HCT116 (cell line): ENCODE results near the gene LINC00632. TPM values are rescaled to one million over a fixed set of nuclear protein-coding genes. Genes with fewer than 3 reads are reported as not detected.

ENCODE experiments used
- ATAC-seq: fragments of 200-7000 bp; cut with Tn5 transposase; 2 replicates; pipeline ENCODE4 v1.9.1; 2020; ENCODE audit warnings: mild to moderate bottlenecking, moderate library complexity
- BruUV-seq: library from RNA; stranded (reverse); fragments of 400-500 nt; replicated peaks from 2 replicates; lab custom pipeline; 2021; lab: Mats Ljungman, UMichigan
- CTCF ChIA-PET: fragments of 300-600 bp; sonication (Branson Sonifier 250); formaldehyde crosslinking; loops from one replicate; lab custom pipeline; 2021; ENCODE audit warnings: antibody characterized with exemption; lab: Charles Lee
- POLR2A ChIA-PET: fragments of 300-600, 350-600 bp; sonication (Branson Sonifier 250); formaldehyde crosslinking; loops from one replicate; lab custom pipeline; 2021; ENCODE audit warnings: antibody characterized with exemption; lab: Charles Lee
- RAD21 ChIA-PET, 2 experiments: fragments of 300-600 bp; sonication (Branson Sonifier 250); formaldehyde crosslinking; loops; one replicate each; lab custom pipeline; 2023; ENCODE audit warnings: low total read pairs in 2 of 2; ENCODE audit not compliant: uncharacterized antibody in 2 of 2, unreplicated experiment in 2 of 2, low non-redundant PET in 1 of 2; lab: Charles Lee
- DNase-seq: peaks from one replicate; pipeline ENCODE4 v3.0.0-alpha.2; 2010; ENCODE audit warnings: low read depth, low spot score
- H2AFZ ChIP-seq: fragments of 200-600 bp; shearing (Covaris generic), sonication (generic); 2 replicates; pipeline ENCODE4 v1.6.1; 2017; ENCODE audit warnings: low read depth, mixed run types, mixed read lengths, antibody characterized with exemption, low read length; ENCODE audit not compliant: poor library complexity, severe bottlenecking
- H3K27ac ChIP-seq: 2 replicates; pipeline ENCODE4 v1.5.1; 2012; ENCODE audit warnings: low read depth, low read length
- H3K27me3 ChIP-seq: fragments of 200-600 bp; sonication (generic); 2 replicates; pipeline ENCODE4 v1.6.1; 2016; ENCODE audit warnings: mixed run types, low read length, mixed read lengths; ENCODE audit not compliant: insufficient read depth
- H3K36me3 ChIP-seq, 2 experiments: fragments of 200-500 bp in 1 of 2; fragments of 200-600 bp in 1 of 2; sonication (Bioruptor generic) in 1 of 2; sonication (generic) in 1 of 2; 2 replicates each; pipeline versions ENCODE4 v1.5.1 to v1.6.1; 2014 to 2016; ENCODE audit warnings: low read length in 2 of 2, inconsistent platforms in 1 of 2, mixed read lengths in 1 of 2, mixed run types in 1 of 2; ENCODE audit not compliant: insufficient read depth in 2 of 2, control insufficient read depth in 1 of 2
- H3K4me1 ChIP-seq, 2 experiments: fragments of 200-600 bp in 1 of 2; sonication (generic) in 1 of 2; 2 replicates each; pipeline versions ENCODE4 v1.5.1 to v1.6.1; 2012 to 2017; ENCODE audit warnings: low read length in 2 of 2, inconsistent platforms in 1 of 2, mild to moderate bottlenecking in 1 of 2, mixed read lengths in 1 of 2, mixed run types in 1 of 2, moderate library complexity in 1 of 2; ENCODE audit not compliant: insufficient read depth in 2 of 2, control insufficient read depth in 1 of 2
- H3K4me2 ChIP-seq: fragments of 200-600 bp; sonication (generic); 2 replicates; pipeline ENCODE4 v1.6.1; 2017; ENCODE audit warnings: mixed run types, low read length, mixed read lengths
- H3K4me3 ChIP-seq, 2 experiments: fragments of 200-600 bp in 1 of 2; sonication (generic) in 1 of 2; replicated peaks in 1 of 2; 2 replicates each; pipeline ENCODE4 v1.5.1; 2011 to 2016; ENCODE audit warnings: low read length in 2 of 2, control low read depth in 1 of 2, low read depth in 1 of 2, mild to moderate bottlenecking in 1 of 2, mixed read lengths in 1 of 2, mixed run types in 1 of 2
- H3K79me2 ChIP-seq: fragments of 200-600 bp; sonication (generic); 2 replicates; pipeline ENCODE4 v1.6.1; 2017; ENCODE audit warnings: mild to moderate bottlenecking, mixed run types, low read length, moderate library complexity, mixed read lengths; ENCODE audit not compliant: insufficient read depth
- H3K9ac ChIP-seq: fragments of 200-600 bp; sonication (generic); 2 replicates; pipeline ENCODE4 v1.6.1; 2016; ENCODE audit warnings: low read length, mixed read lengths
- H3K9me2 ChIP-seq: fragments of 200-600 bp; sonication (generic), shearing (Covaris generic); 2 replicates; pipeline ENCODE4 v1.6.1; 2017; ENCODE audit warnings: mixed run types, mild to moderate bottlenecking, moderate library complexity; ENCODE audit not compliant: insufficient read depth
- H3K9me3 ChIP-seq, 2 experiments: fragments of 200-500 bp in 1 of 2; fragments of 200-600 bp in 1 of 2; sonication (Bioruptor generic) in 1 of 2; sonication (generic) in 1 of 2; 2 replicates each; pipeline ENCODE4 v1.6.1; 2014 to 2017; ENCODE audit warnings: low read length in 2 of 2, mixed read lengths in 2 of 2, inconsistent platforms in 1 of 2, low read depth in 1 of 2, mild to moderate bottlenecking in 1 of 2, mixed run types in 1 of 2, moderate library complexity in 1 of 2; ENCODE audit not compliant: control insufficient read depth in 1 of 2, insufficient read depth in 1 of 2
- H4K20me1 ChIP-seq: fragments of 200-600 bp; sonication (generic), shearing (Covaris generic); 2 replicates; pipeline ENCODE4 v1.6.1; 2017; ENCODE audit warnings: mixed run types, mild to moderate bottlenecking, moderate library complexity; ENCODE audit not compliant: insufficient read depth
- CBX3 ChIP-seq: IDR thresholded peaks from 2 replicates; pipeline ENCODE4 v1.6.1; 2012; ENCODE audit warnings: low read depth
- CEBPB ChIP-seq: IDR thresholded peaks from 2 replicates; pipeline ENCODE4 v1.6.1; 2012; ENCODE audit warnings: low read depth
- EGR1 ChIP-seq: IDR thresholded peaks from 2 replicates; pipeline ENCODE4 v1.6.1; 2012; ENCODE audit warnings: low read depth
- JUND ChIP-seq: IDR thresholded peaks from 2 replicates; pipeline ENCODE4 v1.6.1; 2012
- SIN3A ChIP-seq: IDR thresholded peaks from 2 replicates; pipeline ENCODE4 v1.6.1; 2012; ENCODE audit warnings: low read depth
- YY1 ChIP-seq: IDR thresholded peaks from 2 replicates; pipeline ENCODE4 v1.6.1; 2011; ENCODE audit warnings: low read length, low read depth, moderate library complexity, mild to moderate bottlenecking; ENCODE audit not compliant: insufficient replicate concordance; ENCODE audit errors: extremely low read depth
- ZNF274 ChIP-seq: fragments of 200-500 bp; sonication (Bioruptor generic); IDR thresholded peaks from 2 replicates; pipeline ENCODE4 v1.6.1; 2014; ENCODE audit warnings: mild to moderate bottlenecking, low read depth, low read length, inconsistent platforms
- intact Hi-C: fragments of 100-400 bp; cut with micrococcal nuclease; formaldehyde crosslinking; loops from 2 replicates; pipeline ENCODE4 v1.10.0; 2022
- total RNA-seq: library from RNA; stranded (reverse); gene quantifications from one replicate; pipeline ENCODE4 v1.2.1, GENCODE V29; 2021; ENCODE audit not compliant: unreplicated experiment
- TF ChIP-seq, protein P1 (sequence below): IDR thresholded peaks from 2 replicates; pipeline ENCODE4 v1.6.1; 2011; ENCODE audit warnings: mild to moderate bottlenecking, low read length, moderate library complexity; ENCODE audit not compliant: insufficient replicate concordance; ENCODE audit errors: extremely low read depth
- TF ChIP-seq, protein P2 (sequence below): IDR thresholded peaks from 2 replicates; pipeline ENCODE4 v1.6.1; 2012
- TF ChIP-seq, protein P3 (sequence below): IDR thresholded peaks from 2 replicates; pipeline ENCODE4 v1.6.1; 2012

The LINC00632 gene
- total RNA-seq, 1 experiment from 2014 or later: 0.15 TPM

DNA sequence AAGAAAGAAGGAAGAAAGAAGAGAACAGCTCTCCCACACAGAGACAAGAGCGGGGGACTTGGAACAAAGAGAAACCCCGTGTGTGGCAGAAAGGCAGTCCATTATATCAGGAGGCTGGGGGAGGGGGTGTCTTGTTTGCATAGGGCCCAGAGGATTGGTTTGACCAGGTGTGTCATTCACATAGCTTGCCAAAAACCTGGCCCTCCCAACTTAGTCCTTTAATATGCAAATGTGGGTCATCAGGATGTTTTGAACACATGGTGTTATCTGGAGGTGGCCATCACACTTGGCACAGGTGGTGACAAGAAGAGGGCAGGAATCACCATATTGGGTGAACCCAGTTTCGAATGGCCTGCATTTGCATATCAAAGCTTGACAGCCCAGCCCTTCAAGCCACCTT, 111.7 kb downstream of the LINC00632 start (continued):
- TF ChIP-seq, protein P1, sequence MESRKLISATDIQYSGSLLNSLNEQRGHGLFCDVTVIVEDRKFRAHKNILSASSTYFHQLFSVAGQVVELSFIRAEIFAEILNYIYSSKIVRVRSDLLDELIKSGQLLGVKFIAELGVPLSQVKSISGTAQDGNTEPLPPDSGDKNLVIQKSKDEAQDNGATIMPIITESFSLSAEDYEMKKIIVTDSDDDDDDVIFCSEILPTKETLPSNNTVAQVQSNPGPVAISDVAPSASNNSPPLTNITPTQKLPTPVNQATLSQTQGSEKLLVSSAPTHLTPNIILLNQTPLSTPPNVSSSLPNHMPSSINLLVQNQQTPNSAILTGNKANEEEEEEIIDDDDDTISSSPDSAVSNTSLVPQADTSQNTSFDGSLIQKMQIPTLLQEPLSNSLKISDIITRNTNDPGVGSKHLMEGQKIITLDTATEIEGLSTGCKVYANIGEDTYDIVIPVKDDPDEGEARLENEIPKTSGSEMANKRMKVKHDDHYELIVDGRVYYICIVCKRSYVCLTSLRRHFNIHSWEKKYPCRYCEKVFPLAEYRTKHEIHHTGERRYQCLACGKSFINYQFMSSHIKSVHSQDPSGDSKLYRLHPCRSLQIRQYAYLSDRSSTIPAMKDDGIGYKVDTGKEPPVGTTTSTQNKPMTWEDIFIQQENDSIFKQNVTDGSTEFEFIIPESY: no peak
- TF ChIP-seq JUND: no peak
- TF ChIP-seq, all 23 proteins: peak for 0

DNA sequence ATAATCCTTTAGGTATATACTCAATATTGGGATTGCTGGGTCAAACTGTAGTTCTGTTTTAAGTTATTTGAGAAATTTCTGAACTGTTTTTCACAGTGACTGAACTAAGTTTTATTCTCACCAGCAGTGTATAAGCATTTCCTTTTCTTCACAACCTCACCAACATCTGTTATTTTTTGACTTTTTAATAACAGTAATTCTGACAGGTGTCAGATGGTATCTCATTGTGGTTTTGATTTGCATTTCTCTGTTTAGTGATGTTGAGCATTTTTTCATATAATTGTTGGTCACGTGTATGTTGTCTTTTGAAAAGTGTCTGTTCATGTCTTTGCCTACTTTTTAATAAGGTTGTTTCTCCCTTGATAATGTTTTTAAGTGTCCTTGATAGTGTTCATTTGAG, 112.6 kb downstream of the LINC00632 start:
- ChIA-PET POLR2A (no interaction called here), RAD21 (no interaction called here), CTCF (no interaction called here)
- no peak overlapping the region for H3K27ac ChIP-seq
- H3K4me3 ChIP-seq: no peak overlapping the region
- H3K9me2 ChIP-seq: no peaks in the 10 kb centered on the region
- no peaks in the 10 kb centered on the region for H3K4me1 ChIP-seq
- no peak overlapping the region for H3K9ac ChIP-seq
- H3K27me3 ChIP-seq: no peaks in the 10 kb centered on the region
- TF ChIP-seq SIN3A (no peak), YY1 (no peak), ZNF274 (no peak), EGR1 (no peak), CBX3 (no peak), CEBPB (no peak)
- TF ChIP-seq, protein P2, sequence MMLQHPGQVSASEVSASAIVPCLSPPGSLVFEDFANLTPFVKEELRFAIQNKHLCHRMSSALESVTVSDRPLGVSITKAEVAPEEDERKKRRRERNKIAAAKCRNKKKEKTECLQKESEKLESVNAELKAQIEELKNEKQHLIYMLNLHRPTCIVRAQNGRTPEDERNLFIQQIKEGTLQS: no peak
- TF ChIP-seq, protein P3, sequence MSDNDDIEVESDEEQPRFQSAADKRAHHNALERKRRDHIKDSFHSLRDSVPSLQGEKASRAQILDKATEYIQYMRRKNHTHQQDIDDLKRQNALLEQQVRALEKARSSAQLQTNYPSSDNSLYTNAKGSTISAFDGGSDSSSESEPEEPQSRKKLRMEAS: no peak
- H3K4me2 ChIP-seq: no peak overlapping the region
- ATAC-seq (no peak), DNase-seq (no peak)
- BruUV-seq: no TSS peak
- no peak overlapping the region for H2AFZ ChIP-seq
- no peaks in the 10 kb centered on the region for H3K9me3 ChIP-seq
- H3K79me2 ChIP-seq: no peaks in the 10 kb centered on the region
- no peaks in the 10 kb centered on the region for H4K20me1 ChIP-seq
- intact Hi-C loops: no loop called here
- no peaks in the 10 kb centered on the region for H3K36me3 ChIP-seq
